ENCODE results near the gene FHOD3. TPM values are rescaled to one million over a fixed set of nuclear protein-coding genes. Genes with fewer than 3 reads are reported as not detected.

FHOD3 gene
- total RNA-seq, 2 donors from 2014 or later, result 19.8 to 24.9 TPM

- no peak overlapping the region for H3K4me3 ChIP-seq
- no peaks in the 10 kb centered on the region for H3K27me3 ChIP-seq (replicated peaks; ENCODE audit: insufficient read depth)
- H3K4me1 ChIP-seq (ENCODE audit: control insufficient read depth in 1 of 2, low read depth in 2 of 2), result peaks cover 0 to 7% of the 10 kb centered on the region in 2 donors
- no peak overlapping the region for H3K27ac ChIP-seq
- peaks cover 10% of the 10 kb centered on the region for H3K36me3 ChIP-seq
- no peaks in the 10 kb centered on the region for H3K9me3 ChIP-seq
- ATAC-seq (ENCODE audit: insufficient number of reproducible peaks, low FRiP score, low read depth), result no peak
- DNase-seq (ENCODE audit: low spot score), result no peak
- TF ChIP-seq CTCF (IDR thresholded peaks at IDR 0.05), result no peak
These were observed 524.2 kb downstream of the FHOD3 start for GRCh38 chr18:36821681-36822080.

GRCh38 chr18:36825526-36825925 lies 528.0 kb downstream of the FHOD3 start:
- no peak for TF ChIP-seq CTCF (IDR thresholded peaks at IDR 0.05)
- H3K4me1 ChIP-seq (ENCODE audit: control insufficient read depth in 1 of 2, low read depth in 2 of 2), result peaks cover 6 to 17% of the 10 kb centered on the region in 2 donors
- no peak for DNase-seq (ENCODE audit: low spot score)
- no peaks in the 10 kb centered on the region for H3K9me3 ChIP-seq
- no peak overlapping the region for H3K4me3 ChIP-seq
- no peaks in the 10 kb centered on the region for H3K27me3 ChIP-seq (replicated peaks; ENCODE audit: insufficient read depth)
- no peaks in the 10 kb centered on the region for H3K36me3 ChIP-seq
- ATAC-seq (ENCODE audit: insufficient number of reproducible peaks, low FRiP score, low read depth), result no peak
- H3K27ac ChIP-seq, result no peak overlapping the region

- DNase-seq (ENCODE audit: low spot score) (no peak), ATAC-seq (ENCODE audit: insufficient number of reproducible peaks, low FRiP score, low read depth) (no peak)
- H3K27me3 ChIP-seq (replicated peaks; ENCODE audit: insufficient read depth), result no peaks in the 10 kb centered on the region
- H3K9me3 ChIP-seq, result no peaks in the 10 kb centered on the region
- H3K4me1 ChIP-seq (ENCODE audit: control insufficient read depth in 1 of 2, low read depth in 2 of 2), result peaks cover 6 to 21% of the 10 kb centered on the region in 2 donors
- no peak for TF ChIP-seq CTCF (IDR thresholded peaks at IDR 0.05)
- H3K4me3 ChIP-seq, result no peak overlapping the region
- no peak overlapping the region for H3K27ac ChIP-seq
- no peaks in the 10 kb centered on the region for H3K36me3 ChIP-seq
These were observed 529.0 kb downstream of the FHOD3 start for GRCh38 chr18:36826556-36826955.

GRCh38 chr18:36828157-36828629 lies 530.7 kb downstream of the FHOD3 start:
- DNase-seq (ENCODE audit: low spot score) (no peak), ATAC-seq (ENCODE audit: insufficient number of reproducible peaks, low FRiP score, low read depth) (no peak)
- peak overlapping the region; percentile 92 for H3K4me3 ChIP-seq
- H3K4me1 ChIP-seq (ENCODE audit: control insufficient read depth in 1 of 2, low read depth in 2 of 2), result peaks cover 6 to 21% of the 10 kb centered on the region in 2 donors
- H3K36me3 ChIP-seq, result no peaks in the 10 kb centered on the region
- no peaks in the 10 kb centered on the region for H3K9me3 ChIP-seq
- TF ChIP-seq CTCF (IDR thresholded peaks at IDR 0.05), result no peak
- H3K27me3 ChIP-seq (replicated peaks; ENCODE audit: insufficient read depth), result no peaks in the 10 kb centered on the region
- H3K27ac ChIP-seq, result peak overlapping the region; percentile 65 to 79

GRCh38 chr18:36828630-36829361 lies 531.3 kb downstream of the FHOD3 start, which contains the start of the genes KIAA1328 and TPGS2:
TSS of gene KIAA1328 (plus strand) at chr18:36829127. CDS start at chr18:36829139, 12 bp downstream.
TSS of gene TPGS2 (minus strand) at chr18:36829002. CDS start at chr18:36828767, 235 bp downstream.
- ATAC-seq (ENCODE audit: insufficient number of reproducible peaks, low FRiP score, low read depth) (peak; percentile 85), DNase-seq (ENCODE audit: low spot score) (peak; percentile 36)
- peak; percentile 41 for TF ChIP-seq CTCF (IDR thresholded peaks at IDR 0.05)
- Histone ChIP-seq H3K4me1 (ENCODE audit: control insufficient read depth in 1 of 2, low read depth in 2 of 2) (peaks cover 6 to 21% of the 10 kb centered on the region in 2 donors), H3K27me3 (replicated peaks; ENCODE audit: insufficient read depth) (no peaks in the 10 kb centered on the region), H3K27ac (peak within 1 kb of the TSS; percentile 65 to 79), H3K4me3 (peak within 1 kb of the TSS; percentile 92), H3K9me3 (no peaks in the 10 kb centered on the region), H3K36me3 (no peaks in the 10 kb centered on the region)

Other genes starting within 250 kb of the FHOD3 start
- gene RPRD1A, start 230.2 kb upstream of the FHOD3 start, total RNA-seq, result 10 to 100 TPM; 49.8 to 64.9 TPM
- gene SLC39A6, start 168.4 kb upstream of the FHOD3 start, total RNA-seq, result 10 to 100 TPM; 27.6 to 42.2 TPM
- 10 to 100 TPM; 59.0 to 66.6 TPM for gene ELP2, start 167.8 kb upstream of the FHOD3 start, total RNA-seq
- 1 to 10 TPM; 2.0 to 2.8 TPM for gene MOCOS, start 110.2 kb upstream of the FHOD3 start, total RNA-seq